GM18858 (cell line): ENCODE data around the gene ACTR2.
"Not testable (repeated sequence)": the region's sequence is repeated elsewhere in the genome, so short reads cannot be mapped to it uniquely, and the experiment has no call there.

ENCODE experiments used
- ATAC-seq: cut with Tn5 transposase; IDR thresholded peaks from one replicate; pipeline ENCODE4 v1.9.1; 2021; ENCODE audit not compliant: unreplicated experiment

The ACTR2 gene

DNA sequence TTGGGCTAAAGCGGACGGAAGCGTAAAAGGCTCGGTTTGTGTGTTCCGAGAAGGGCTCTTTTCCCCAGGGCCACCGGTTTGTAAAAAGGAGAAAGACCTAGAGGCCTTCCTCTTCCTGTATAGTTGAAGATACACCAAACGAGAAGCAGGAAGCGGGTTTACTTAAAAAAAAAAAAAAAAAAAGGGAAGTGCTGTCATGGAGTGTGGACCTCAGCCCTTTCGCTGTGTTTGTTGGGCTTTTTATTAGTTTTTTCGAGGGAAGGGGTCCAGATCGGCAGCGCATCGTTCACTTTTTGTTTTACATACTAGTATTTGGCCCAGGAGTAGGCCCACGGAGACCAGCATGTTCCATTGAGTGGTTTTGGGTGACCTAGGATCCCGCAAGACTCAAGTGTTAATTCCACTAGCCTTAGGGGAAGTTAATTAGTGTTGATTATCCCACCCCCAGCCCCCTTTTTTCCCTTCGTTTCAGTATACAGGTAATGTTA lies 676 bp downstream of the ACTR2 start:
- peak; percentile 25 for ATAC-seq

DNA sequence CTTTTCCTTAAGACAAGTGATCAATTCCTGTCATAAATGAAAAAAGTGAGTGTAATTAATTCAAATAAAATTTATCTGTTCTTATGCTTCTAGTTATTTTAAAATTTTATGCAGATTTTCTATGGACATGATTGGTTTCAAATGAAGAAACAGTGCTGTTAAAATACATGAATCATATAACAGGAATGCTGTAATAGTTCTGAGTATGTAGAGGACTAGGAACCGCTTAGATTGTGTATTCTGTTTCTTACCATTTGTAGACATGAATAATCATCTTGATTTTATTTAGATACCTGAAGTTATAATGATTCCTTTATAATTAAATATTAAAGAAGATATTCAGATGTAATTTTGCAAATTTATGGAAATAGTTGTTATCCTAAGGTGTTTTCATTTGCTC lies 3.5 kb downstream of the ACTR2 start:
- ATAC-seq = no peak

DNA sequence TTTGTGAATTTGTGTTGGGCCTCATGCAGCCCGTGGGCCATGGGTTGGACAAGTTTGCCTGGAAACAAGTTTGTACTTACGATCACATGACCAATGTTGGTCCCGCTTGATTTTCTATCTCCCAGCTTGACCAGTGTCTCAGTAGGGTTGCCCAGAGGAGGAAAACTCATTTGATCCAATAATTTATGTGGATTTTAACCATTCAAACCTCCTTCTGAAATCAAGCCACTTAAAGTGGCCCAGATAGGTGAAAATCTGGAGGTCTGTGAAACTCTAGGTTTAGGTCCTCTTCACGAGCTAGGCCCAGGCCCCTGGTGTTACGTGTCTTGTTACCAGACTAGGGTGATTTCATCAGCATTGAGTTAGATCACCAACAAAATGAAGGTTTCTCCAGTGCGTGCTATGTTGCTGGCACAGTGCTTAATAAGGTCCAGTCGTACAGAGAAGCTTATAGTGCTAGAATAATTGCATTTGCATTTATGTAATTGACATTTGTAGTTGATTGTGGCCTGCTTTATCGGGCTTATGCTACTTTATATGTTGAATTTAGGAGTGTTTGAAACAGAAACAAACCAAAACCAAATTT lies 4.4 kb downstream of the ACTR2 start:
- no peak for ATAC-seq

DNA sequence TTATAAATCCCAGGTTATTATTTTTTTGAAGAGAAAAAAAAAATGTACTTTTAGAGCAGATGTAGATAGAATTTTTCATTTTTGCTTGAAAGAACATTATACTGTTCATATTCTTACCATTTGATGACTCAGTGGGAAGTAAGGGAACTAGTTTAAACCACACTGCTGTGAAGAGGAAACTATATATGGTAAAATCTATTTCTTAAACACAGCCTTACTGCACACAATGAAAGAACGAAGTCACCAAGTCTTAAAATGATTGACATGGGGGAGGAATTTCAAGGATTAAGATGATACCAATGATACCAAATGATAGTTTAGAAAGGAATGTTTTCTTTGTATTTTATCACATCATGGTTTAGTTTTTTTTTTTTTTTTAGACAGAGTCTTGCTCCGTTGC lies 5.0 kb downstream of the ACTR2 start:
- peak; percentile 43 for ATAC-seq

DNA sequence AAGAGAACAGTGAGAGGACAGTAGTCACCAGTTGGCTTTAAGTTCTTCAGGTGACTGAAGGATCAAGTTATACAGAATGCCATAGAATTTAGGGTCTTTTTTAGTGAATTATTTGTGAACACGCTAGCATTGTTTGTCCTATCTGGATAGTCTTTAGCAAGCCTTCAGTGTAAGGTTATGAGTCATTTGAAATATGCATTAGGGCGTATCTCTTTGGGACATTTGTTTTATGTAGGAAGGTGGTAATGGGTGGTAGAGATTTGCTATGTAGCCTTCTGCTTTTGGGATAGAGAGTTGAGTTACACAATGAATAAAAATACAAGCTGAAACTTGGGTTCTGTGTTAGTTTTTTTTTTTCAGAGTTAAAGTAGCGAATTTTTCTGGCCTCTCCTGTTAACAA lies 13.0 kb downstream of the ACTR2 start:
- ATAC-seq = no peak

DNA sequence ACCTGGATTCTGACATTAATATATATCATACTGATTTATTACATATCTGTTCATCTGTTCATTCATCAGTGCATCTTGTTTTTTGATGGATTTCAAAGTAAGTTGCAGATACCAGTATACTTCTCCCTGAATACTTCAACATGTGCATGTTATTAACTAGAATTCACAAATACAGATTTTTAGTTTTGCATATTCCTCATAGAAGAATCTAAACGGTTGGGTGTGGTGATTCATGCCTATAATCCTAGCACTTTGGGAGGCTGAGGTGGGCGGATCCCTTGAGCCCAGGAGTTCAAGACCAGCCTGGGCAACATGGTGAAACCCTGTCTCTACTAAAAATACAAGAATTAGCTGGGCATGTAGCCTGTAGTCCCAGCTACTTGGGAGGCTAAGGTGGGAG lies 16.8 kb downstream of the ACTR2 start:
- not testable (repeated sequence) for ATAC-seq

DNA sequence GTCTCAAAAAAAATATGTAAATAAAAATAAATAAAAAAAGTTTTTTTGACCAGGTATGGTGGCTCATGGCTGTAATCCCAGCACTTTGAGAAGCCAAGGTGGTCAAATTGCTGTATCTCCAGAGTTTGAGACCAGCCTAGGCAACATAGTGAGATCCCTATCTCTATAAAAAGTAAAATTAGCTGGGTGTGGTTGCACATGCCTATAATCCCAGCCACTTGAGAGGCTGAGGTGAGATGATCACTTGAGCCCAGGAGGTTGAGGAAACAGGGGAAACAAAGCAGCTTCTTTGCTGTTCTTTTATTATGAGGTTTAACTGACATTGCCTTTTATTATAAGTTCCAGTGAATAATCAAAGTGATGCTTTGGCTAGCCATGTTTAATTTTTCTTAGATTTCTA lies 25.0 kb downstream of the ACTR2 start:
- ATAC-seq = no peak

DNA sequence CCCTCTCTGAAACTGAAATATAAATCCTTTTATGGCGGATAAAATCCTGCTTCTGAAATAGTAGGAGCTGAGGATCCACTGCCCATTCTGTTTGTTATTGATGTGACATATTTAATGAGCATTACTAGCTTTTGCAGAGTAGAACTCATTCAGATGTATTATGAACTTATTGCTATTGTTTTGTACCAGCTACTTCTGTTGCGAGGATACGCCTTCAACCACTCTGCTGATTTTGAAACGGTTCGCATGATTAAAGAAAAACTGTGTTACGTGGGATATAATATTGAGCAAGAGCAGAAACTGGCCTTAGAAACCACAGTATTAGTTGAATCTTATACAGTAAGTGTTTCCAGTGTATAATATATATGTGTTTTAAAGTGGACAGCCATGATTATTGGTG lies 27.7 kb downstream of the ACTR2 start:
- no peak for ATAC-seq

DNA sequence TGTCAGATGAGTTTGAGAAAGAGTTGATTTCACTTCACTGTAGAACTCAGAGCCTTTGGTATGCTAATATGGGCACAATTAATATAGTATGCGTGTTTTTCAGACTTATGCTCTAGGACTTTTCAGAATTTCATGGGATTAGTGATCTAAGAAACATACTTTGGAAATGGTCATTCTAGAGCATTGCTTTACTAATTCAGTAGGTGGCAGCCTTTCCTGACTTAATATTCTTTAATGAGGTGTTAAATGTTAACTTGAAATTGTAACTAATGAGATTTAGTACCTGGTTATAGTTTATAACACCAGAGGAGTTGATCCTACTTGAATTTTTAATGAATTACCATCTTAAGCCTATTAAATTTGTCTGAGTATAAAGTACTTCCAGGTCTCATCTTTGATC lies 28.4 kb downstream of the ACTR2 start:
- ATAC-seq = no peak

DNA sequence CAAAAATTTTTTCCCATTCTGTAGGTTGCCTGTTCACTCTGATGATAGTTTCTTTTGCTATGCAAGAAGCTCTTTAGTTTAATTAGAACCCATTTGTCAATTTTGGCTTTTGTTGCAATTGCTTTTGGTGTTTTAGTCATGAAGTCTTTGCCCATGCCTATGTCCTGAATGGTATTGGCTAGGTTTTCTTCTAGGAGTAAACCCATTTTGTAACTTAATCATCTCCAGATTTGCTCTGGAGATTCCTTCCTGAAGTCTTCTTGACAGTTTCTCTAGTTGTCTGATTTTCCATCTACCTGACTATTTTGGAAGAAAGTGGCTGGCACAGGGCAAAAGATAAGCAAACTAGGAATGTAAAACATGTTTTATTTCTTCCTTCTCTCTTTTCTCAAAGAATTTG lies 30.2 kb downstream of the ACTR2 start:
- ATAC-seq = not testable (repeated sequence)

DNA sequence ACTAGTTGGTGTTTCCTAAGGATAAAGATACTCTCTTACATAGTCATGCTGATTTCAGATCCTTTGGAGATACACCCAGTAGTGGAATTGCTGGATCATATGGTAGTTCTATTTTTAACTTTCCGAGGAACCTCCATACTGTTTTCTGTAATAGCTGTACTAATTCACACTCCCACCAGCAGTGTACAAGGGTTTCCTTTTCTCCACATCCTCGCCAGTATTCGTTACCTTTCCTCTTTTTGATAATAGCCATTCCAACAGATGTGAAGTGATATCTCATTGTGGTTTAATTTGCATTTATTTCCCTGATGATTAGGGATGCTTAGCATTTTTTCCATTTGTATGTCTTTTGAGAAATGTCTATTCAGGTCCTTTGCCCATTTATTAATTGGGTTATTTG lies 34.0 kb downstream of the ACTR2 start:
- no peak for ATAC-seq

DNA sequence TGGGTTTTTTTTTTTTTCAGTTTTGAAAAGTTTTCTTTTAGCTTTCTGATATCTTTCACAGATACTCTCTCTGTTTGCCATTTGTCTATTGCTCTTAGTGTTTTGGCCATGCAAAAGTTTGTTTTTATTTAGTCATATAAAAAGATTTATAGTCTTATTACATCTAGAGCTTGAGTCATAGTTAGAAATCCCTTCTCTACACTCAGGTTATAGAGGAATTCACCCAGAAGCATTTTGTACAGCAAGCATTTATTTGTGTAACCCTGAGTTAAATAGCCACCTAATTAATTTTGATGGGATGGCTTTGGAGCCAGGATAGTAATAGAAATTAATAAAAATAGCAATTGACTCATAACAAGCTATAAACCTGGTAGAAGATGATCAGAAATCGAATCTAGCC lies 35.6 kb downstream of the ACTR2 start:
- no peak for ATAC-seq

DNA sequence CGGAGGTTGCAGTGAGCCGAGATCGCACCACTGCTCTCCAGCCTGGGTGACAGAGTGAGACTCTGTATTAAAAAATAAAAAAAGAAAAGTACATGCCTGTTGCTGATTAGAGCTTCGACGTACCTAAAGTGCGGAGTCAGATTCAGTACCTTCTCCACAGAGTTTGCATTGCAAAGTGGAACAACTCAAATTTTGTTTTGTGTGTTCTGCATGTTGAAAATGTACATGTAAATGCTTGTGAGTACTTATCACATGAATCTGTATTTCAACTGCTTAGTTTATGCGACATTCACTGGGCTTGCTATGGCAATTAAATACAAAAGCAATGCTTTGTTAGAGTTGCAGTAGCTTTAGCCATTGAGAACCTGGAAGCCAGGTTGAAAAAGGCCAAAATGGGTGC lies 36.4 kb downstream of the ACTR2 start:
- ATAC-seq = no peak

DNA sequence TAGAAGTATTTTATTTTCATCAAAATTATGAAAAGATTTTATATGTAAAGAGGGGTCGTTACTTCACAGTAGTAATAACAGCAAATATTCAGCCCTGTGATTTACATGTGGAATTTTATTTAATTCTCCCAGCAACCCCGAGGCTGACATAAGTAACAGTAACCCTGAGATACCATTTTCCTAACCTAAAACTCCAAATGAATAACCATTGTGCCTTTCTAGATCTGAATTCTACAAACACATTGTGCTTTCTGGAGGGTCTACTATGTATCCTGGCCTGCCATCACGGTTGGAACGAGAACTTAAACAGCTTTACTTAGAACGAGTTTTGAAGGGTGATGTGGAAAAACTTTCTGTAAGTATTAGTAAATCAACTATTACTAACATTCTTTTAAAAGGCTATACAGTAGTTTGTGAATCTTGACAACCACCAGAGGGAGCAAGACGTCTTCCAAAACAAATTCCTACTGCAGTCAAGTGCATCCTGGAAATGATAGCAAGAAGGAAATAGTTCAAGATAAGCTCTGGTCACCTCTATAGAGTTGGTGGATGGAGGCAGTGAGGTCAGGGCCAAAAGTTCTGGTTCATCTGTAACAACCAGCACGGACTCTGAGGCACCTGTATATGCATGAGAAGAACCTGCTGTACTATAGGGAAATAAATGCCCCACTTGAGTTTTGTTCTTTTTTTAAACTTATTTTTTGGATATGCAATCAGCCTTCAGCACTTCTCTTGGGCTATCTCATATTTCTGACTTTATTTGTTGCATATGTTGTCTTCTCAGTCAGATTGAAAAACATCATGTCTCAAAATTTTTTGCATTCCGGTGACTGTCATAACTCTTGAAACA lies 37.4 kb downstream of the ACTR2 start:
- no peak for ATAC-seq

DNA sequence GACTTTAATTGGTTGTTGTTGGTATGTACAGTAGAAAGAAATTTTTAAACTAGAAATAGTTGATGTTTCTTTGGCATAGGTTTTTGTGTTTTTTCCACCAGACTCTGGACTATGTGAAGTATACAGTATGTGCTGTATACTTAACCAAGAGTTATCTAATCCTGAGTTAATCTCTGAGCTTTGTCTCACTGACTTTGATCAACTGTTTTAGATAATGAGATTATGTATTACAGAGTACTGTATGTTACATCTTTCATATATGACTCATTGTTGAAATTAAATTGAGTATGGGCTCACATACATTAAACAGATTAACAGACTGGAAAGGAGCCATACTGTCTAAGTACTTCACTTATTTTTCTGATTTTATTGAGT lies 38.0 kb downstream of the ACTR2 start:
- ATAC-seq = no peak

DNA sequence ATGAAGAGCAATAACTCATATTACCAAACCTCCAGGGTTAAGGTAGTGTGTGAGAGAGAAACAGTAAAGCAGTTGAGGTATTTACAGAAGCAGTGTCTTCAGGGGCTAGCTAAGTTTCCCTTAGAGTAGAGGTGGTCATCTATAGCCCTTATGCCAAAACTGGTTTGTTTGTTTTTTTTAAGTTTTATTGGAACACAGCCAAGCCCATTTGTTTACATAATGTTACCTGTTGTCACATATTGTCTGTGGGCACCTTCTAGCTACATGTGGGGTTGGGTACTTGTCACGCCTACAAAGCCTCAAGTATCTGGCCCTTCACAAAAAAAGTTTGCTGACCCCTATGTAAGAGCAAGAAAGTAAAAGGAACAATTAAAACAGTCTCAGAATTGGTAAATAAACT lies 39.4 kb downstream of the ACTR2 start:
- ATAC-seq = no peak

DNA sequence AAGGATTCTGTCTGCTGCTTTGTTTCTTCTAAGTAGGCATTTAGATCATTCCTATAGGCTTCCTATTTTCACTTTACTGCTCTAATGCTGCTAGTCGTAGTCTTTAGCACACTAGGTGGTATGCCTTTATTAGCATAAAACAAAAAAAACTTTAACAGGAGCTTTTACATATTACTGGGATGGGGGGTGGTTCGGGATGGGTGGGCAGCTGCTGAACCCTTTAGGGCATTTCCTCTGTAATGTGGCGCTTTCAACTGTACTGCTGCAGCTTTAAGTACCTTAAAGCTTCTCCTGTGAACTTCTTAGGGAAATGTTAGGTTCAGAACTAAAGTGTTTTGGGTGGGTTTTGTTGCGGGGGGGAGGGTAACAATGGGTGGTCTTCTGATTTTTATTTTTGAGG lies 41.3 kb downstream of the ACTR2 start:
- ATAC-seq = no peak

DNA sequence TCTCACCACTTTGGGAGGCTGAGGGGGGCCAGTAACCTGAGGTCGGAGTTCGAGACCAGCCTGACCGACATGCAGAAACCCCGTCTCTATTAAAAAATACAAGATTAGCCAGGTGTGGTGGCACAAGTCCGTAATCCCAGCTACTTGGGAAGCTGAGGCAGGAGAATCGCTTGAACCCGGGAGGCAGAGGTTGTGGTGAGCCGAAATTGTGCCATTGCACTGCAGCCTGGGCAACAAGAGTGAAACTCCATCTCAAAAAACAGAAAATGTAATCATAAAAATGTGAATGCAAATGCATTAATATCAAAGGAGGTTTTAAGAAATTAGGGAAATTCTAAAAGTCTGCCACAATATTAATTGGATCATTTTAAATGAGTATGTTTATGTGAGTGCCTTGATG lies 45.7 kb downstream of the ACTR2 start:
- no peak for ATAC-seq

DNA sequence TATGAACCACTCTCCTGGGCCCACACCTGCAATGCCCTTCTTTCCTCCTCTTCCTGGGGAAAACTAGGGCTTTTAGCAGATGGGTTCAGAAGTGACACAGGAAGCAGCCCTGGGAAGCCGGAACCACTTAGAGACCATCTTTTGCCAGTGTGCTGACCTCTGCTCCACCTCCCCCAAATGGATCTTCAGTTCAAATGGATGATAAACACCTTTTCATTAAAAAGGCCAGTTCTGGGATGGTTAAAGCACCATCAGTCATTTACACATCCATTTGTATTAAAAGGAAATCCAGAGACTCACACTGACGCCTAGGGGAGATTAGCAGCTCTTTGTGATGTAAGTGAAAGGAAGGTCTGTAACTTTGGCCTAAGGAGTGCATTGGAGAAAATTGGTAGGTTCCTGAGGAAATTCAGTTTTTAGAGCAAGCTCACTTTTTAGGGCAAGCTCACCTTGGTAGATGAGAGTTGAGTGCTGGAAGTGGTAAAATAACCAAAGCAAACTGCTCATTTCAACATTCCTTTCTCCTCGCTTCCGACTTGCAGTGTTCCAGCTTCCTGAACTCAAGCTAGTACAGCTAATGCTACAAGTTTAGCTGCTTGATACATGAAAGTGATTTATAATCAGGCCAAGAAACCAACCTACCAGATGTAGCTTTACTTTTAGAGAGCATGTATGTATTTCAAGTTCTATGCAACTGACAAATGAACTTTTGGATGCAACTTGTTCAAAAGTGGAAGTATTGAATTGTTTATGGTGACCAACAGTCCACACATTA lies 47.7 kb downstream of the ACTR2 start:
- ATAC-seq = no peak

DNA sequence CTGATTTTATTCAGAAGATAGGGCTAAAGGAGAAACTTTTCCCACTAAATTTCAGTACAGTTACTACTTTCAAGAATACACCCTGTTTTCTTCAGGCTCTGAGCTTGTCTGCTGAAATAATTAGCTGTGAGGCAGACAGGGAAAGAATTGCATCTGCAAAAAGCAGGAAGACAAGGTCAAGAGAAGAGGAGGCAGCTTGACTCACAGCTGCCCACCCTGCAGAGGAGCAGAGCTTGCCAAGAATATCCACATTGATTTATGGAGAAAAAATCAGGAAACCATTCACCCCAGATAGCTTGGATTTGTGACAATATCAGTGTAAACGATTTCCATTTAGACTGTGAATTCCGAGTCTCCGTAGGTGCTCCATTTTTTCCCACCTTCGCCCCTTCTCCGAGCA lies 49.0 kb downstream of the ACTR2 start:
- ATAC-seq = no peak

DNA sequence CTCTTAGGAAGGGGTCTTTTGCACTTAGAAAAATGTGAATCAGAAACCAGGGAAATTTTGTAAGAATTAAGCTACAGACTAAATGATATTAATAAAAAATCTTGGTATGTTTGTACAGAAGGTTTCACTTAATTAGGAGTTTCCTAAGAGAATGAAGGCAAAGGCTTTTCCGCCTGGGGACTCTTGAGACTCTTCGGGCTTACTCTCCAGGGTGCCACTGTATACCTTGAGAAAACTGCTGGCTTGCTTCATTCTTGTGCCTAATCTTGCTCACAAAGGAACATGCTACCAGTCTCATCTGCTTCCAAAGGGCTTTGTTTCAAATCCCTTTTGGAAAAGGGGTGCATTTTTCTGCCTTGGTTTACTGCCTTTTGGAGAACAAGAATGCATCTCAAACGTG lies 49.5 kb downstream of the ACTR2 start:
- no peak for ATAC-seq
